K562 (cell line): ENCODE measurements around the gene CRNKL1. TPM values are rescaled to one million over a fixed set of nuclear protein-coding genes. Genes with fewer than 3 reads are reported as not detected.
A peak's percentile ranks its signal among the peaks of the same experiment; 100 is the strongest.

Experiments
- ATAC-seq: fragments of 200-7000 bp; cut with Tn5 transposase; 3 replicates; pipeline ENCODE4 v1.9.1; 2020; ENCODE audit warnings: moderate library complexity
- BruUV-seq: library from RNA; stranded (reverse); fragments of 400-500 nt; replicated peaks from 2 replicates; lab custom pipeline; 2021; lab: Mats Ljungman, UMichigan
- CTCF ChIA-PET: fragments of 300-600 bp; formaldehyde crosslinking; extraction: SDS; loops from one replicate; lab custom pipeline; 2021; ENCODE audit warnings: low intra/inter-chr PET ratio; lab: Yijun Ruan, JAX
- POLR2A ChIA-PET: fragments of 300-600, 350-650 bp; sonication (Branson Sonifier 250); formaldehyde crosslinking; extraction: SDS; loops from one replicate; lab custom pipeline; 2021; ENCODE audit warnings: antibody characterized with exemption, inconsistent platforms; lab: Yijun Ruan, JAX
- DNase-seq, 4 experiments: peaks; one replicate each; pipeline versions ENCODE4 v3.0.0 to v3.0.0-alpha.2; 2011 to 2018; ENCODE audit warnings: low spot score in 3 of 4, mixed read lengths in 3 of 4; ENCODE audit errors: extremely low read depth in 1 of 4
- FAIRE-seq: peaks from 2 replicates; lab custom pipeline; 2011; peaks lifted over from hg19 to GRCh38; lab: Jason Lieb, UNC
- H2AFZ ChIP-seq: 2 replicates; pipeline ENCODE4 v1.6.0; 2011; ENCODE audit warnings: low read depth, low read length, control low read depth, inconsistent platforms
- H3K27ac ChIP-seq: fragments of 200-600 bp; 3 replicates; pipeline ENCODE4 v1.8.0; 2011; ENCODE audit warnings: low read depth, mild to moderate bottlenecking, control low read depth, inconsistent platforms, low read length, moderate library complexity, mixed read lengths; ENCODE audit errors: extremely low read depth
- H3K27me3 ChIP-seq, 2 experiments: fragments of 300-600 bp in 1 of 2; 2 replicates in 1 of 2; 3 replicates in 1 of 2; pipeline versions ENCODE4 v1.6.0 to v1.8.0; 2011; ENCODE audit warnings: inconsistent platforms in 2 of 2, low read length in 2 of 2, mild to moderate bottlenecking in 1 of 2, mixed read lengths in 1 of 2, moderate library complexity in 1 of 2; ENCODE audit not compliant: control insufficient read depth in 2 of 2, insufficient read depth in 2 of 2
- H3K36me3 ChIP-seq: fragments of 300-600 bp; 3 replicates; pipeline ENCODE4 v1.8.0; 2011; ENCODE audit warnings: mild to moderate bottlenecking, low read length, inconsistent platforms; ENCODE audit not compliant: control insufficient read depth, insufficient read depth
- H3K4me1 ChIP-seq, 2 experiments: fragments of 200-600 bp in 1 of 2; replicated peaks in 1 of 2; 2 replicates in 1 of 2; 3 replicates in 1 of 2; pipeline versions ENCODE4 v1.5.1 to v1.8.0; 2011; ENCODE audit warnings: inconsistent platforms in 2 of 2, low read length in 2 of 2, mild to moderate bottlenecking in 1 of 2, mixed read lengths in 1 of 2, moderate library complexity in 1 of 2; ENCODE audit not compliant: control insufficient read depth in 2 of 2, insufficient read depth in 2 of 2
- H3K4me2 ChIP-seq: 2 replicates; pipeline ENCODE4 v1.6.1; 2011; ENCODE audit warnings: low read length, control low read depth, inconsistent platforms, mixed read lengths; ENCODE audit not compliant: insufficient read depth
- H3K4me3 ChIP-seq: fragments of 200-600 bp; sonication (generic), shearing (Covaris generic); 2 replicates; pipeline ENCODE4 v1.5.1; 2016; ENCODE audit warnings: control low read depth, inconsistent platforms
- H3K79me2 ChIP-seq: fragments of 200-600 bp; 3 replicates; pipeline ENCODE4 v1.8.0; 2011; ENCODE audit warnings: low read length, inconsistent platforms; ENCODE audit not compliant: control insufficient read depth, insufficient read depth
- H3K9ac ChIP-seq, 2 experiments: 2 replicates each; pipeline versions ENCODE4 v1.6.0 to v1.6.1; 2011; ENCODE audit warnings: low read depth in 2 of 2, low read length in 2 of 2, control low read depth in 1 of 2, inconsistent platforms in 1 of 2, mild to moderate bottlenecking in 1 of 2, mixed read lengths in 1 of 2; ENCODE audit not compliant: insufficient read depth in 1 of 2
- H3K9me1 ChIP-seq: one replicate; pipeline ENCODE4 v1.6.0; 2011; ENCODE audit warnings: inconsistent platforms, mild to moderate bottlenecking, low read length, moderate library complexity; ENCODE audit not compliant: control insufficient read depth, insufficient read depth
- H3K9me3 ChIP-seq: replicated peaks from 2 replicates; pipeline ENCODE4 v1.5.1; 2011; ENCODE audit warnings: low read depth, low read length, inconsistent platforms; ENCODE audit not compliant: control insufficient read depth, insufficient read depth
- H4K20me1 ChIP-seq: replicated peaks from 2 replicates; pipeline ENCODE4 v1.6.1; 2011; ENCODE audit warnings: low read length, inconsistent platforms, mixed read lengths; ENCODE audit not compliant: control insufficient read depth, insufficient read depth
- CSDE1 ChIP-seq, 2 experiments: fragments of 450-650 bp; IDR thresholded peaks; 2 replicates each; pipeline ENCODE4 v1.6.1; 2016; ENCODE audit warnings: mild to moderate bottlenecking in 1 of 2
- KAT8 ChIP-seq: fragments of 450-650 bp; IDR thresholded peaks from 2 replicates; pipeline ENCODE4 v1.6.1; 2016; ENCODE audit warnings: low read depth, mild to moderate bottlenecking
- MEIS2 ChIP-seq: fragments of 450-650 bp; IDR thresholded peaks from 2 replicates; pipeline ENCODE4 v1.6.1; 2014; ENCODE audit warnings: mild to moderate bottlenecking; ENCODE audit not compliant: partially characterized antibody
- MYNN ChIP-seq, 2 experiments: sonication (generic); formaldehyde crosslinking in 1 of 2; IDR thresholded peaks; 2 replicates each; pipeline versions ENCODE4 v1.5.0 to v1.6.1; 2016 to 2020; ENCODE audit warnings: antibody characterized with exemption in 1 of 2, missing genetic modification reagents in 1 of 2
- NR2C2 ChIP-seq, 2 experiments: fragments of 200-800 bp in 1 of 2; sonication (Bioruptor generic) in 1 of 2; sonication (generic) in 1 of 2; formaldehyde crosslinking in 1 of 2; IDR thresholded peaks; 2 replicates each; pipeline versions ENCODE4 v1.6.1 to v1.8.0; 2016 to 2022; ENCODE audit warnings: mild to moderate bottlenecking in 1 of 2, missing compliant biosample characterization in 1 of 2, missing genetic modification characterization in 1 of 2, missing genetic modification reagents in 1 of 2
- PCBP1 ChIP-seq: fragments of 200-400 bp; formaldehyde crosslinking; IDR thresholded peaks from 2 replicates; pipeline ENCODE4 v1.6.1; 2018; ENCODE audit warnings: mild to moderate bottlenecking, low read depth, low read length; ENCODE audit not compliant: poor library complexity, severe bottlenecking
- RAD51 ChIP-seq: fragments of 450-650 bp; IDR thresholded peaks from 2 replicates; pipeline ENCODE4 v1.7.1; 2016; ENCODE audit warnings: low read depth, mild to moderate bottlenecking, borderline replicate concordance
- RBBP5 ChIP-seq: fragments of 200-600 bp; sonication (generic); IDR thresholded peaks from 2 replicates; pipeline ENCODE4 v1.6.1; 2012; ENCODE audit warnings: borderline replicate concordance, mild to moderate bottlenecking, low read length, control low read depth, inconsistent platforms; ENCODE audit not compliant: insufficient read depth, poor library complexity, severe bottlenecking
- RBFOX2 ChIP-seq: fragments of 200-400 bp; formaldehyde crosslinking; IDR thresholded peaks from 2 replicates; pipeline ENCODE4 v1.6.1; 2017; ENCODE audit warnings: low read depth, mild to moderate bottlenecking, low read length, moderate library complexity
- SIN3A ChIP-seq, 2 experiments: fragments of 150-350 bp in 1 of 2; IDR thresholded peaks; 2 replicates each; pipeline ENCODE4 v1.6.1; 2011 to 2016; ENCODE audit warnings: borderline replicate concordance in 2 of 2, low read depth in 2 of 2, low read length in 2 of 2, mild to moderate bottlenecking in 2 of 2, moderate library complexity in 2 of 2; ENCODE audit not compliant: control insufficient read depth in 1 of 2
- SIX5 ChIP-seq, 2 experiments: IDR thresholded peaks; 2 replicates each; pipeline ENCODE4 v1.6.1; 2011; ENCODE audit warnings: low read length in 2 of 2, borderline replicate concordance in 1 of 2, low read depth in 1 of 2, mild to moderate bottlenecking in 1 of 2, moderate library complexity in 1 of 2; ENCODE audit not compliant: insufficient read depth in 1 of 2
- TARDBP ChIP-seq: fragments of 450-650 bp; IDR thresholded peaks from 2 replicates; pipeline ENCODE4 v1.6.1; 2016
- U2AF2 ChIP-seq: fragments of 200-400 bp; formaldehyde crosslinking; optimal IDR thresholded peaks from 2 replicates; pipeline ENCODE3; 2017; ENCODE audit warnings: low read depth, mild to moderate bottlenecking, low read length
- ZFP1 ChIP-seq: fragments of 450-650 bp; formaldehyde crosslinking; IDR thresholded peaks from 2 replicates; pipeline ENCODE4 v1.4.0; 2020; ENCODE audit warnings: mild to moderate bottlenecking, mixed read lengths
- ZNF23 ChIP-seq: fragments of 250-450 bp; sonication (Bioruptor Pico); IDR thresholded peaks from 2 replicates; pipeline ENCODE4 v1.4.0; 2020; ENCODE audit warnings: mild to moderate bottlenecking
- ZNF263 ChIP-seq: sonication (generic); formaldehyde crosslinking; IDR thresholded peaks from 2 replicates; pipeline ENCODE4 v1.8.0; 2022; ENCODE audit warnings: mild to moderate bottlenecking, missing genetic modification reagents, borderline replicate concordance
- ZNF766 ChIP-seq: fragments of 200-800 bp; sonication (Bioruptor generic); conservative IDR thresholded peaks from 2 replicates; pipeline ENCODE4 v1.6.1; 2016; ENCODE audit warnings: missing genetic modification characterization, missing compliant biosample characterization
- ZSCAN29 ChIP-seq: fragments of 450-650 bp; IDR thresholded peaks from 2 replicates; pipeline ENCODE4 v1.6.1; 2017
- WGBS: fragments of 100-300 bp; shearing (Covaris generic); methylation state at CpG from one replicate; pipeline ENCODE4 v1.1.6; 2016; ENCODE audit warnings: low coverage, mixed read lengths; ENCODE audit not compliant: insufficient coverage; ENCODE audit errors: missing lambda C conversion rate; 5-methylcytosine and 5-hydroxymethylcytosine counted together
- in situ Hi-C: fragments of 300-500 bp; cut with MboI; formaldehyde crosslinking; loops from 4 replicates; pipeline ENCODE4 v1.15.0; 2018; ENCODE audit warnings: inconsistent platforms, mixed read lengths
- intact Hi-C: fragments of 100-400 bp; cut with micrococcal nuclease; formaldehyde crosslinking; loops from 2 replicates; pipeline ENCODE4 v1.14.2; 2022
- polyA plus RNA-seq, 8 experiments: library from polyadenylated mRNA; depleted of rRNA in 4 of 8; stranded (reverse) in 5 of 8; unstranded in 3 of 8; fragments of >200 nt; fragmentation: Nextera tagmentation in 2 of 8; fragmentation: Illumina TruSeq in 1 of 8; extraction: Ambion mirVana in 2 of 8; extraction: Trizol in 1 of 8; gene quantifications; 2 replicates each; pipeline versions ENCODE4 v1.2.1 to v1.2.3, GENCODE V29; 2011 to 2014; ENCODE audit warnings: inconsistent platforms in 1 of 8, missing spikeins in 1 of 8
- total RNA-seq, 7 experiments: library from RNA; depleted of rRNA in 6 of 7; stranded (reverse); fragments of >200 nt in 6 of 7; fragmentation: Illumina TruSeq in 2 of 7; extraction: Trizol in 2 of 7; gene quantifications; 2 replicates each; pipeline versions ENCODE4 v1.2.1 to v1.2.3, GENCODE V29; 2011 to 2021; ENCODE audit warnings: low replicate concordance in 1 of 7
- TF ChIP-seq, protein P1 (sequence below), 2 experiments: fragments of 450-650 bp; IDR thresholded peaks; 2 replicates each; pipeline ENCODE4 v1.6.1; 2016

The CRNKL1 gene
- total and polyA plus RNA-seq, 9 of the 15 experiments (the other 6 are each of a cell fraction or from before 2014, with no cell fraction given), result 8.1 to 17.0 (median 11.7) TPM

DNA sequence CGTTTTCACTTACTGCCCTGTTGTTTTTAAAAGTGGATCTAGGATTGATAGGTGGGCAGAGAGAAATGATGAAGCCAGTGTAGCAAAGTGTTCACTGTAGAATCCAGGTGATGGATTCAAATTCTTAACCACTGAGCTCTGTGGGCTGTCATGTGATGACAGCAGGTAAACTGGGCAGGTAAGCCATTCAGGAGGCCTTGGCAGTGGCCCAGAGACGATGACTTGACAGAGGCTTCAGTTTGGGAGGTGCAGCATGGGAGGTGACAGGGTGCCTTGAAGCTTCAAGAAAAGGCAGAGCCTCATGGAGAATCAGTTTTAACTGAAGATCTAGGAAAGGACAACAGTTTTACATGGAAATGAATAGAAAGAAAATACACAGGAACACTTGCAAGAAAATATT, 33.1 kb downstream of the CRNKL1 start (continued):
- TF ChIP-seq KAT8 (no peak), ZNF766 (no peak)

DNA sequence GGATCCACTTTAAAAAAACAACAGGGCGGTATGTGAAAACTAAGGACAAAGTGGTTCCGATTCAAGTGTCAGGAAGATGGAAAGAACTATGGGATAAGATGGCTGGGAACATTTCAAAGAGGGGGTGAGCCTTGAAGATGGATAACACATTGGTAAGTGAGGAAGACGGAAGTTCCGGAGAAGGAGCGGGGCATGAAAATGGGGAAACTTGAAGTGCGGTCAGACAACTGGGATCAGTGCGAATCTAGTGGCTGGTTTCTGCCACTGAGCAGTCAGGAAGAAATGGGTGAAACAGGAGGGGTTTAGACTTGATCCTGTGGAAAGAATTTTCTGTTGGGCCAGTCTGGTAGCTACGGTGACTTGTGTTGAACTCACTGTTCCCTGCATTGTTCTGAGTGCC, 33.9 kb downstream of the CRNKL1 start:
- POLR2A ChIA-PET, result no interaction called here
- H3K9me3 ChIP-seq, result no peaks in the 10 kb centered on the region
- H3K27ac ChIP-seq, result no peak overlapping the region; the same call in 2 of the 3 replicates
- ATAC-seq (no peak), DNase-seq (peak in 1 of 4 experiments; percentile 14), FAIRE-seq (peak; percentile 51)
- intact Hi-C loops (loop anchor here (10.0 kb wide), 1 partner anchor 556 kb away; no protein-coding TSS in a partner anchor), in situ Hi-C loops (no loop called here)
- peak overlapping the region; percentile 96 for H3K4me2 ChIP-seq
- WGBS, result 7% methylated on average over 8 of the region's 8 CpGs
- H3K4me3 ChIP-seq, result peak overlapping the region; percentile 92
- CTCF ChIA-PET, result no interaction called here
- H3K4me1 ChIP-seq, result peaks cover 7 to 13% of the 10 kb centered on the region in 2 experiments; a peak in 4 of 5 replicates
- TF ChIP-seq MYNN (IDR thresholded peaks at IDR 0.05), result no peak
- no peak for TF ChIP-seq MYNN (CRISPR knock-in tag; IDR thresholded peaks at IDR 0.05)
- TF ChIP-seq SIX5 (IDR thresholded peaks at IDR 0.05; ENCODE audit: borderline replicate concordance in 1 of 2, insufficient read depth in 1 of 2, low read depth in 1 of 2, low read length in 2 of 2), result no peak
- no peak for TF ChIP-seq ZSCAN29
- no peak for TF ChIP-seq RAD51
- TF ChIP-seq ZFP1 (CRISPR knock-in tag), result no peak
- TF ChIP-seq SIN3A (IDR thresholded peaks at IDR 0.05; ENCODE audit: borderline replicate concordance in 2 of 2, control insufficient read depth in 1 of 2, low read depth in 2 of 2, low read length in 2 of 2), result no peak
- no peak for TF ChIP-seq NR2C2 (CRISPR knock-in tag; IDR thresholded peaks at IDR 0.05)
- no peak for TF ChIP-seq NR2C2 (tag; IDR thresholded peaks at IDR 0.05)
- TF ChIP-seq, protein P1, sequence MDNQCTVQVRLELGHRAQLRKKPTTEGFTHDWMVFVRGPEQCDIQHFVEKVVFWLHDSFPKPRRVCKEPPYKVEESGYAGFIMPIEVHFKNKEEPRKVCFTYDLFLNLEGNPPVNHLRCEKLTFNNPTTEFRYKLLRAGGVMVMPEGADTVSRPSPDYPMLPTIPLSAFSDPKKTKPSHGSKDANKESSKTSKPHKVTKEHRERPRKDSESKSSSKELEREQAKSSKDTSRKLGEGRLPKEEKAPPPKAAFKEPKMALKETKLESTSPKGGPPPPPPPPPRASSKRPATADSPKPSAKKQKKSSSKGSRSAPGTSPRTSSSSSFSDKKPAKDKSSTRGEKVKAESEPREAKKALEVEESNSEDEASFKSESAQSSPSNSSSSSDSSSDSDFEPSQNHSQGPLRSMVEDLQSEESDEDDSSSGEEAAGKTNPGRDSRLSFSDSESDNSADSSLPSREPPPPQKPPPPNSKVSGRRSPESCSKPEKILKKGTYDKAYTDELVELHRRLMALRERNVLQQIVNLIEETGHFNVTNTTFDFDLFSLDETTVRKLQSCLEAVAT (IDR thresholded peaks at IDR 0.05), result no peak
- TF ChIP-seq TARDBP, result no peak
- TF ChIP-seq RBFOX2, result no peak
- TF ChIP-seq RBBP5, result no peak
- no peak for TF ChIP-seq U2AF2
- TF ChIP-seq PCBP1, result no peak
- no peak for TF ChIP-seq ZNF263 (CRISPR knock-in tag)
- TF ChIP-seq CSDE1 (IDR thresholded peaks at IDR 0.05), result no peak
- TF ChIP-seq MEIS2, result no peak
- TF ChIP-seq ZNF23 (CRISPR knock-in tag), result no peak
- TF ChIP-seq, all 486 proteins: peak for 0
- Histone ChIP-seq H3K9ac (peak overlapping the region; percentile 71 to 80), H3K36me3 (peaks cover 24% of the 10 kb centered on the region; the same call in 2 of the 3 replicates), H4K20me1 (0 out of 2 replicates have a peak, but pooled peaks cover 2% of the 10 kb centered on the region), H2AFZ (no peak overlapping the region), H3K79me2 (peaks cover 61% of the 10 kb centered on the region), H3K9me1 (no peaks in the 10 kb centered on the region), H3K27me3 (no peaks in the 10 kb centered on the region)
- TSS peak; percentile 75 for BruUV-seq
